Stomach (tissue), 9 donors: ENCODE data around the gene SERPINE1. TPM values are rescaled to one million over a fixed set of nuclear protein-coding genes. Genes with fewer than 3 reads are reported as not detected.
A peak's percentile ranks its signal among the peaks of the same experiment; 100 is the strongest.

ENCODE experiments used
- DNase-seq, 2 donors: peaks; one replicate each; pipeline versions ENCODE4 v3.0.0 to v3.0.0-alpha.2; 2013 to 2019
- H3K27ac ChIP-seq, 5 donors: fragments of 200-600 bp in 4 of 5; sonication (generic) in 4 of 5; one replicate each; pipeline ENCODE4 v1.5.1; 2013 to 2019; ENCODE audit warnings: mild to moderate bottlenecking in 1 of 5, moderate library complexity in 1 of 5
- H3K27me3 ChIP-seq, 3 donors: fragments of 200-600 bp; sonication (generic); one replicate each; pipeline ENCODE4 v1.5.1; 2017 to 2019; ENCODE audit warnings: mixed run types in 1 of 3
- H3K36me3 ChIP-seq, 4 donors: fragments of 200-600 bp; sonication (generic); 1 replicate in 3 of 4; 2 replicates in 1 of 4; pipeline ENCODE4 v1.5.1; 2016 to 2019
- H3K4me1 ChIP-seq, 4 donors: fragments of 200-600 bp; sonication (generic); one replicate each; pipeline ENCODE4 v1.5.1; 2016 to 2019
- H3K4me3 ChIP-seq, 4 donors: fragments of 200-600 bp; sonication (generic) in 3 of 4; one replicate each; pipeline ENCODE4 v1.5.1; 2016 to 2019; ENCODE audit warnings: mild to moderate bottlenecking in 1 of 4
- H3K9me3 ChIP-seq, 4 donors: fragments of 200-600 bp; sonication (generic); one replicate each; pipeline ENCODE4 v1.5.1; 2016 to 2019
- CTCF ChIP-seq, 7 experiments: fragments of 450-650 bp in 4 of 7; fragments of 200-600 bp in 3 of 7; sonication (generic) in 3 of 7; IDR thresholded peaks; one replicate each; pipeline ENCODE4 v1.5.1; 2016 to 2019; ENCODE audit warnings: antibody characterized with exemption in 7 of 7, control low read depth in 2 of 7, mild to moderate bottlenecking in 1 of 7
- EP300 ChIP-seq: sonication (generic); formaldehyde crosslinking; IDR thresholded peaks from one replicate; pipeline ENCODE4 v1.6.1; 2017; ENCODE audit warnings: antibody characterized with exemption
- POLR2A ChIP-seq, 4 donors: fragments of 450-650 bp; IDR thresholded peaks; one replicate each; pipeline ENCODE4 v1.6.1; 2016; ENCODE audit warnings: antibody characterized with exemption in 4 of 4, control low read depth in 2 of 4, mild to moderate bottlenecking in 1 of 4, moderate library complexity in 1 of 4
- POLR2AphosphoS5 ChIP-seq, 3 donors: sonication (generic); formaldehyde crosslinking; IDR thresholded peaks; one replicate each; pipeline ENCODE4 v1.6.1; 2016; ENCODE audit warnings: antibody characterized with exemption in 3 of 3
- WGBS, 5 donors: extraction: QIAGEN DNeasy Blood & Tissue Kit in 3 of 5; methylation state at CpG; one replicate each; pipeline versions ENCODE4 v1.1.5 to v1.1.7; 2013 to 2018; 5-methylcytosine and 5-hydroxymethylcytosine counted together
- intact Hi-C: fragments of 100-400 bp; cut with DNase I; formaldehyde crosslinking; loops from one replicate; pipeline ENCODE4 v1.15.1; 2023; ENCODE audit warnings: low total_unique reads
- polyA plus RNA-seq, 3 donors: library from polyadenylated mRNA; stranded (reverse); fragments of 200-250 nt; gene quantifications; one replicate each; pipeline ENCODE4 v1.2.3, GENCODE V29; 2013
- total RNA-seq, 5 donors: library from RNA; depleted of rRNA; stranded (reverse); fragments of >200 nt; gene quantifications; one replicate each; pipeline versions ENCODE4 v1.1.0 to v1.2.3, GENCODE V29; 2014 to 2016
- donor health status: healthy with polysubstance abuse.
- donor health status: Bipolar disorder and iron deficiency.
- donor health status: healthy.

The SERPINE1 gene
- total and polyA plus RNA-seq, 8 donors: 0.58 to 25.0 (median 6.3) TPM

- H3K9me3 ChIP-seq: no peaks in the 10 kb centered on the region
- intact Hi-C loops: no loop called here
- H3K36me3 ChIP-seq: no peaks in the 10 kb centered on the region
- H3K27me3 ChIP-seq: peaks cover 0 to 29% (median 0%) of the 10 kb centered on the region in 3 donors
- 89 to 94% (median 91%) methylated on average over 11 of the region's 11 CpGs for WGBS, 5 donors
- peak overlapping the region in 1 of 4 donors; percentile 40 for H3K4me3 ChIP-seq
- no peak for DNase-seq
- peak overlapping the region in 4 of 5 donors; percentile 75 to 91 (median 87) for H3K27ac ChIP-seq
- TF ChIP-seq EP300: no peak
- no peak for TF ChIP-seq CTCF (IDR thresholded peaks at IDR 0.05)
- no peak for TF ChIP-seq POLR2A (IDR thresholded peaks at IDR 0.05)
- no peak for TF ChIP-seq POLR2AphosphoS5 (IDR thresholded peaks at IDR 0.05)
- H3K4me1 ChIP-seq: peaks cover 30 to 59% (median 35%) of the 10 kb centered on the region in 4 donors
Measured at GRCh38 chr7:101122933-101123702, 3.8 kb upstream of the SERPINE1 start.

GRCh38 chr7:101123703-101124068, 3.2 kb upstream of the SERPINE1 start:
- intact Hi-C loops: no loop called here
- TF ChIP-seq POLR2AphosphoS5 (IDR thresholded peaks at IDR 0.05) (no peak), POLR2A (IDR thresholded peaks at IDR 0.05) (no peak), CTCF (IDR thresholded peaks at IDR 0.05) (no peak), EP300 (no peak)
- no peak for DNase-seq
- Histone ChIP-seq H3K27ac (peak overlapping the region in 1 of 5 donors; percentile 90), H3K4me3 (no peak overlapping the region), H3K4me1 (peaks cover 30 to 55% (median 35%) of the 10 kb centered on the region in 4 donors), H3K27me3 (peaks cover 0 to 29% (median 0%) of the 10 kb centered on the region in 3 donors), H3K36me3 (no peaks in the 10 kb centered on the region), H3K9me3 (no peaks in the 10 kb centered on the region)
- 74 to 97% (median 85%) methylated on average over 3 of the region's 3 CpGs for WGBS, 5 donors

DNA sequence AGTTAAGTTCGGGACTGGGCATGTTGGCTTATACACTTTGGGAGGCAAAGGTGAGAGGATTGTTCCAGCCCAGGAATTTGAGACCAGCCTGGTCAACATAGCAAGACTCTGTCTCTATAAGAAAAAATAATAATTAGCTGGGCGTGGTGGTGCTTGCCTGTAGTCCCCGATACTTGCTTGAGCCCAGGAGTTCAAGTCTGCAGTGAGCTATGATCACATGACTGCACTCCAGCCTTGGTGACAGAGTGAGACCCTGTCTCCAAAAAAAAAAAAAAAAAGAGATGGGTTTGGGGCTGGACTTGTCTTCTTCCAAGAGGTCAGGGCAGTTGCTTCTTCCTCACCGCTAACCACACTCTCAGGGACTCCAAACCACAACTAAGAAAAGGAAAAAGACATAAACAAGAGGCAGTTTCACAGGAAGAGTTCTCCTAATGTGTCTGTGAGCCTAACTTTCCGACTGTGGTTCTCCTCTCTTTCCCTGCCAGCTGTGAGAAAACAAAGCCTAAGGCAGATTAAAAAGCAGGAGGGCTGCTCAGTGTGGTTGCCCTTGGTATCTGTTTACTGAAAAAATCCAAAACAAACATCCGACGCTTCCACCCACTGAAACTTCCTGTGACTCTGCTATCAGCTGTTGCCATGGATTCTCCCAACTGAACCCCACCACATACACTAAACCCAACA, 2.4 kb upstream of the SERPINE1 start:
- H3K36me3 ChIP-seq: no peaks in the 10 kb centered on the region
- TF ChIP-seq EP300: no peak
- TF ChIP-seq POLR2AphosphoS5 (IDR thresholded peaks at IDR 0.05): peak in 1 of 3 donors; percentile 16
- DNase-seq: peak in 1 of 2 donors; percentile 73
- intact Hi-C loops: no loop called here
- peak overlapping the region in 4 of 5 donors; percentile 54 to 81 (median 58) for H3K27ac ChIP-seq
- no peak overlapping the region for H3K4me3 ChIP-seq
- H3K4me1 ChIP-seq: peaks cover 30 to 55% (median 35%) of the 10 kb centered on the region in 4 donors
- H3K27me3 ChIP-seq: peaks cover 0 to 29% (median 0%) of the 10 kb centered on the region in 3 donors
- whole genome bisulfite sequencing, 5 donors: 23 to 47% (median 29%) methylated on average over 7 of the region's 7 CpGs
- H3K9me3 ChIP-seq: no peaks in the 10 kb centered on the region

DNA sequence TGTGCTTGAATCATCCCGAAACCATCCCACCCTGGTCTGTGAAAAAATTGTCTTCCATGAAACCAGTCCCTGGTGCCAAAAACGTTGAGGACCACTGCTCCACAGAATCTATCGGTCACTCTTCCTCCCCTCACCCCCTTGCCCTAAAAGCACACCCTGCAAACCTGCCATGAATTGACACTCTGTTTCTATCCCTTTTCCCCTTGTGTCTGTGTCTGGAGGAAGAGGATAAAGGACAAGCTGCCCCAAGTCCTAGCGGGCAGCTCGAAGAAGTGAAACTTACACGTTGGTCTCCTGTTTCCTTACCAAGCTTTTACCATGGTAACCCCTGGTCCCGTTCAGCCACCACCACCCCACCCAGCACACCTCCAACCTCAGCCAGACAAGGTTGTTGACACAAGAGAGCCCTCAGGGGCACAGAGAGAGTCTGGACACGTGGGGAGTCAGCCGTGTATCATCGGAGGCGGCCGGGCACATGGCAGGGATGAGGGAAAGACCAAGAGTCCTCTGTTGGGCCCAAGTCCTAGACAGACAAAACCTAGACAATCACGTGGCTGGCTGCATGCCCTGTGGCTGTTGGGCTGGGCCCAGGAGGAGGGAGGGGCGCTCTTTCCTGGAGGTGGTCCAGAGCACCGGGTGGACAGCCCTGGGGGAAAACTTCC, 784 bp upstream of the SERPINE1 start:
- H3K4me1 ChIP-seq: peaks cover 30 to 55% (median 35%) of the 10 kb centered on the region in 4 donors
- peak overlapping the region; percentile 30 to 81 (median 70) for H3K27ac ChIP-seq
- WGBS, 5 donors: 20 to 30% (median 25%) methylated on average over 15 of the region's 15 CpGs

More for the DNA sequence above, 784 bp upstream of the SERPINE1 start:
- intact Hi-C loops: no loop called here
- peak overlapping the region in 2 of 4 donors; percentile 13 to 37 for H3K4me3 ChIP-seq
- peaks cover 0 to 28% (median 0%) of the 10 kb centered on the region in 3 donors for H3K27me3 ChIP-seq
- peaks cover 0 to 10% (median 0%) of the 10 kb centered on the region in 4 donors for H3K36me3 ChIP-seq
- no peaks in the 10 kb centered on the region for H3K9me3 ChIP-seq
- TF ChIP-seq POLR2AphosphoS5 (IDR thresholded peaks at IDR 0.05) (no peak), EP300 (no peak), POLR2A (IDR thresholded peaks at IDR 0.05) (no peak)
- peak; percentile 27 to 73 for DNase-seq
